Hematopoietic multipotent progenitor cell treated with erythropoietin and hydrocortisone succinate and interleukin-3 and kit ligand, for 8 days (in vitro differentiated cells): ENCODE data around the gene NCAPH2.

Experiments used
- DNase-seq: peaks from one replicate; pipeline ENCODE4 v3.0.0-alpha.2; 2015

Gene NCAPH2

DNA sequence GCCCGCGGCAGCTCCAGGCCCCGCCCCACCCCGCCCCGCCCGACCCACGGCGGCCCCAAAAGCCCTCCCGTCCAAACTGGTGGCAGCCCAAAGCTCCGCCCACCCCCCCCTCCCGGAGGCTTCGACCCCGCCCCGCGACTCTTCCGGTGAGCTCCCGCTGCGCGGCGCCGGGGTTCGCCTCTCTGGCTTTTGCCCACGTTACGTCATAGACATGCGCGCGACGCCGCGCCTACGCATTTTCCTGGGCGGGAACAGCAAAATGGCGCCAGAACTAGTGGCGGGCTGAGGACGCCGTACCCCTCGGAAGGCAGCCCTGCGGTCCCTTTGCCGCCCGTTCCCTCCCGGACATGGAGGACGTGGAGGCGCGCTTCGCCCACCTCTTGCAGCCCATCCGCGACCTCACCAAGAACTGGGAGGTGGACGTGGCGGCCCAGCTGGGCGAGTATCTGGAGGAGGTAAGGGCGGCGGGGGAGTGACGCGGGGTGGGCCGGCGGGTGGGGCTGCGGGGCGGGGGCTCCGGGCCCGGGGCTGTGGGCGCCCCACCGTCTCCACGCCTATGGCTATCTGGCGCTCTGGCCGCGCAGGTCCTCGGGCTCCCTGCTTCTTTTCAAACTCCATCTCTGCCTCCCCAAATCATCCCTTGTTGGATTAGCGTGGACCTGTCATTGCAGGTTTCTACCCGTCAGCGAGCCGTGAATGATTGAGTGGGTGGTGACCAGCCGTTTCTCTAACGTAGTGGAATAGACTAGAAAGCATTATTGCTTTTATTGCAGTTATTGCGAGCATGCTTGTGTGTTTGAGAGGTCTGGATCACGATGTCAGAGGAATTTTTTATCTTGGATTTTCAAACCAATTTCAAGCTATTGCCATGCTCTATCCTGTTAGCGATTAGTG, at the start of gene NCAPH2:
Gene NCAPH2, plus strand, starts transcription at position 234 of the 894 bp plus-strand sequence. Its CDS starts 114 bp downstream, at position 348.
- peak; percentile 95 for DNase-seq

DNA sequence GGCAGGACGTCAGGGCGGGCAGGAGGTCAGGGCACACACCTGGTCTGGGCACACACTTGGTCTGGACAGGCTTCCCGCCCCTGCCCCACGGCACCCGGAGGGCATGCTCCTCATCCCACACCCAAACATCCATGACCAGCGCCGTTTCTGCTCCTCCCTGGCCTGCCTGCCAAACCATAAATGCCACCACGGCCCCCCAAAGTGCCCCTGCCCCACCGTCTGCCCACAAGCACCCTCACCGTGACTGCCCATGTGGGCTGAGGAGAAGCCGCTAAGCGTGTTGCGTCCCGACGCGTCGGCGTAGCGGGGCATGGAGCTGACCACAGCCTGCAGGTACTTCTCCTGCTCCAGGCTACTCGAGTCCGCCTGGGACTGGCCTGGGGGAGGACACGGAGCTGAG, 49.0 kb upstream of the NCAPH2 start:
- no peak for DNase-seq

DNA sequence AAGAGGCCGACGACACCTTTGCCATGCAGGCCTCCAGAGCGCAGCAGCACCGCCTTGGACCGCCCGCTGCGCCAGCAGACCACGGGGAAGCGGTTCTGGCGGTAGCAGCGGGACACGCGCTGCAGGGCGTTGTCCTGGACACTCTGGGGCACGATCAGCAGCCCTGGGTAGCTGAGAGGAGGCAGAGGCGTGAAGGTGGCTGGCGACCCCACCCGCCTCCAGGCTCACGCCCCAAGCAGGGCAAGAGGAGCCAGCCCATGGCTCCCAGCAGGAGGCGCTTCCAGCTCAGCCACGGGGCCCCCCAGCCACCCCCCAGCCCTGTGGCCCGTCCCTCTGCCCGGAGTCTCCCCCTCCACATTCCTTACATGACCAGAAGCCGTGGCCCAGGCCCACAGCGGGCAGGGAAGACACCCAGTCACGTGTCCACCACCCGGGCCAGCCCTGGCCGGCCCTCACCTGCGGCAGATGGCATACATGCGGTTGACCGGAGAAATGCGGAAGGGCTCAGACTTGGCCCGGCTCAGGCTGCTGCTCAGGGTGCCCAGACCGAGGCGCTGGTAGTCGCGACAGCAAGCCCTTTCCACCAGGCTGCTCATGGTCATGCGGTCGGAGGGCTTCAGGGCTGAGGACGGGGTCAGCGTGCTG, 48.4 kb upstream of the NCAPH2 start:
- no peak for DNase-seq

DNA sequence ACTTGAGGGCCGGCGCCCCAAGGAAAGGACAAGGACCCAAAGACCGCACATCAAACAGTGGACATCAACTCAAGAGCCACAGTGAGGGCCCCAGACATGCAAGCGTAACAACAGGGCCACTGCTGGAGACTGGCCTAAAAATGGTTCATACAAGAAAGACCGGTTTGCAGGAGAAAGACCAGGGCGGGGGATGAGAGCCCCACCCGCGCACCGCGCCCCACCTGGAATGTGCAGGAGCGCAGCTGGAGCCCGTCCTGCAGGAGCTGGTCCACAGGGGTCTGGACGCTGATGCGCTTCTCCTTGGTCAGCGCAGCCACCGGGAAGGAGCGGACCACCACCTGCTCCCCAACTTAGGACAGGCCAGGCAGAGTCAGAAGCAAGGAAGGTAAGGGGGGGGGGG, 47.1 kb upstream of the NCAPH2 start:
- no peak for DNase-seq

DNA sequence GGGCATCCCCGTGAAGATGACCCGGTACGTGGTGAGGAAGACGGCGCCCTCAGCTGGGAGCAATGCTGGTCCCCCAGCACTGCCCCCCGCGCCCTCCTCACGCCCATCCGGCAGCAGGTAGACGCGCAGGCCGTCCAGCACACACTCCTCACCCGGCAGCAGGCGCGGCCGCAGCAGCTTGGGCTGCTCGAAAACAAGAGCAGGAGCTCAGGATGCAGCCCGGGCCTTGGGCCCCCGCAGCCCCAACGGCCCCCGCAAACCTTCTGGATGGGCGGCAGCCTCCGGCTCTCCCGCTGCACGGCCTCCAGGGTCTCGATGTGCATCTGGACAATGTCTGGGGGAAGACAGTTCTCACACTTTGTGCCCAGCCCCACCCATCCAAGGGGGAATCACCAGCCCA, 46.5 kb upstream of the NCAPH2 start:
- DNase-seq: no peak

DNA sequence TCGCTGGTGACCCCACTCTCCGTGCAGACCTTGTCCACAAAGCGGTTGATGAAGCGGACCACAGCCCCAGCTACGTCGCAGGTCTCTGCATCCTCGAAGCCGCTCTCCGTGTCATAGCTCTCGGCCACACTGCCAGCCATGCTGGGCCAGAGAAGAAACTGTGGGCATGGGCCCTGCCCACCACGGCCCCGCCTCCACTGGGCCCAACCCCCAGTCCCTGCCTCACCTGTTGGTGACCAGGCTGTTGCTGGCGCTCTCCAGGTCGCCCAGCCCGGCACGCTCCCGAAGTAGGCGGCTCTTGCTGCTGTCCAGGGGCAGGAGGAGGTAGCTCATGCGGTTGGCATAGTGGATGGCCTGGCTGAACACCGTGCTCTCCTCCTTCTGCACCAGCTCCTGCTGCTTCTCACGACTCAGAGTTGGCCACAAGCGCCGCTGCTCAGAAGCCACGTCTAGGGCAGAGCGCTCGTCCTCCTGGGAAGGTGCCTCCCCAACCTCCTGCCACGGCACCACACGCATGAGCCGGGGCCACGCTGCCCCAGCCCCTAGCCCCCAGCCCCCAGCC, 46.0 kb upstream of the NCAPH2 start:
- DNase-seq: no peak

DNA sequence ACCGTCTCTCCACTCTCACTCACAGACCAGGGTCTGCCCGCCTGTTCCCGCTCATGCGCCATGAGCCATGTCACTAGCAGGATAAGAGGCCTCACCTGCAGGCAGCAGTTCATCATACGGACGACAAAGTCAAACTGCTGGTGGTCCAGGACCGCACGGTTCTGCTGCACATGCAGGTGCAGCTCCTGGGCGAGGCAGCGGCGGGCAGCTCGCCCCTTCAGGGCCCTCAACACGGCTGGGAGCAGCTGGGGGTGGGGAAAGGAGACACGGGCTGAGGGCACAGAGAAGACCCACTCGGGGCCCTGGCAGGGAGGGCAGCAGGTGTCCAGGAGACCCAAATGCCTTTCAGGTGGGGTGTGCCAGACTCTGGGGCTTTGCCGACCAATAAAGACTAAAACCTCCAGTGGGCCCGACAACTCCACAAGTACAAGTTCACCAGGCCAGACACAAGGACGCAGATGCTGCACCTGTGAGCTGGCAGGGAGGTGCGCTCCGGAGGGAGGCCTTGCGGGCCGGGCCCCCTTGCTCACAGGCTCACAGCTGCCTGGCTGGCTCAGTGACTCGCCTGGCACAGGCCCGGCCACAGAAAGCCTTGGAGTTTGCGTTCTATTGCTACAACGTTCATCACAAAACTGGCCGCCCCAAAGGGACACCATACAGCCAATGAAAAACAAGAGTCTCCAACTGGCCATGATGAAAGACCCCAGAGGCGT, 44.7 kb upstream of the NCAPH2 start:
- no peak for DNase-seq

DNA sequence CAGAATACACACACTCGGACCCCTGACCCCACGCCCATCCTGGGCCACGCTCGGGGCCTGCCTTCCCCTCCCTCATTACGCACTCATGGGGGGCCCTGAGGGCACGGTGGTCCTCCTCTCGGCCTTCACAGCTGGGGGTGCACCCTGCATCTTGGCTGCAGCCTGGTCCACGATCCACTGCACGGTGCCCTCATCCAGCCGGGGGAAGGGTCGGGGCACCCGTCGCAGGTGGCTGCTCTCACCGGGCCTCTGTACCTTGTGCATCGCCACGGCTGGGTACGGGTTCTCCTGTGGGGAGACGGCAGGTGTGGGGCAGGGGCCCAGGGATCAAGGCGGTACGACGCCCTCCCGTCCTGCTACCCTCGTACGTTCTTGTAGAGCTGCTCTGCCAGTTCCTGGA, 43.6 kb upstream of the NCAPH2 start:
- no peak for DNase-seq

DNA sequence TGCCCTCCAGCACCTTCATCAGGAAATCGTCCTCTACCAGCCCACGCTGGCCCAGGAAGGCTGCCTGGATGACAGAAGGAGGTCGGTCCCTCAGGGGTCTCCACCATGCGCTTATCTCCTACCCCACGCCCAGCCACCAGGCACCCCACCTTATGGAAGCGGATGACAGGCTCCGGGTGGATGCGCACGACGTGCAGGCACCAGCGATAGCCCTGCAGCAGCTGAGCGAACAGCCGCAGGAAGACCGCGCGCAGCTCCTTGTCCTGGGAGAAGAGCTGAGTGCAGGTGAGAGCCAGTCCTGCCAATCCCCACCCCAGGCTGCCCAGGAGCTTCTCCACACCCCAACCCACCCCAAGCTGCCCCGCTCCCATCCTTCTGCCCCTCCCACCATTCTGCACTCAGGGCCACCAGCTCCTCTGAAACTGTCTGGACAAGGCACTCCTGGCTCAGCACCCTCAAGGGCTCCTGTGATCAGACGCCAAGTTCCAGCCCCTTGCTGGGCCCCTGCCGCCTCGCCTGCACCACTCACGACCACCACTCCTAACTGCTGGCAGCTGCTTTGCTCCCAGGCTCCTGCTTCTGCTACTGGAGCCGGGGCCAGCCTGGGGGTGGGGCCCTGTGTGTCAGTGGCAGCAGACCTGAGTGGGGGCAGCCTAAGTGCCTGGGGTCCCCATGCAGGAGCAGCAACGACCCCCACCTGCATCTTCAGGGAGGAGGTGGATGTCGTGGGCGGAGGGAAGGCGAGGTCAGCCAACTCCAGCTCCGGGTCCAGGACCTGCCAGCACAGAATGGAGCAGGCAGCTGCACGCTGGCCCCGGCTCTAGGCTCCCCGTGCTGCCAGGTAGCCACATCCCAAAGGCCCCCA, 42.7 kb upstream of the NCAPH2 start:
- DNase-seq: no peak

DNA sequence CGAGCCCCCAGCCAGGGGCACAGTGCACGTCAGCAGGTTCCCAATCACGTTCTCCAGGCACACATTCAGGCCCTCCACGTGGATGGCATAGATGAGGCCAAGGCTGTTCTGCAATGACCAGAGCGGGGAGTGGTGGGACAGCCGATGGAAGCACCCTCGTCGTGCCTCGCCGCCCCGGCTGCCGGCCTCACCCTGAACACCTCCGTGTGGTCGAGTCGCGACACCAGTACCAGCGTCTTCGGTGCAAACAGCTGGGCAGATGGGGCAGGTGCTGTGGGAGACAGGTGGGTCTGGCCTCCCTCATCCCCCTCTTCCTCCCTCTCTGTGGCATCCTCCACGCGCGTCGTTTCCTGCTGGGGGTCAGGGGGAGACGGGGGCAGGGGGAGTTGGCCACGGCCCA, 40.7 kb upstream of the NCAPH2 start:
- no peak for DNase-seq

DNA sequence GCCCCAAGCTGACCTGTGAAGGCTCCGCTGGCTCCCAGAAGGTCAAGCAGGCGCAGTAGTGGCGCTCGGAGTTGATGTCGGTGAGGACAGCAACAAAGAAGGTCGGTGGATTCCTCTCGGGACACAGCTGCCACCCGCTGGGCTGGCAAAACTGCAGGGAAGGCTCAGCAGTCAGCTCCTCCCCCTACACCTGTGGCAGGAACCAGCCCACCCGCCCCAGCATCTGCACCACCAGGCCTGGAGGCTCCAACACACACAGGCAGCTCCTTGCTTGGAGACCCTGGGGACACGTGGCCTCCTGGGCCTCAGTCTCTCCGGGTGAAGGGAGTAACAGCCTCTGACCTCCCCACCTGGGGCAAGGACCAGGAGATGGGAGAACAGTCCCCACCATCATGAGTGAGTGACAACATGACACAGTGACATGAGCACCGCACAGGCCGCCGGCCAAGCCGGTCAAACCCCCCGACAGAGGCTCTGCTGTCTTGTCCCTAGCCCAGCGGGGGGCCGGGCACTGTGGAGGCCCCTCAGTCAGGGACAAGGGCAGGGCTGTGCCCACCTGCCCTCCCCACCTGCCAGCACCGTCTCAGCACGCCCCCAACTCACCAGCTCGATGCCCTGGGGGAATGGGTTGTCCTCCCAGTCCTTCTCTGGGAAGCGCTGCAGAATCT, 40.1 kb upstream of the NCAPH2 start:
- DNase-seq: no peak

DNA sequence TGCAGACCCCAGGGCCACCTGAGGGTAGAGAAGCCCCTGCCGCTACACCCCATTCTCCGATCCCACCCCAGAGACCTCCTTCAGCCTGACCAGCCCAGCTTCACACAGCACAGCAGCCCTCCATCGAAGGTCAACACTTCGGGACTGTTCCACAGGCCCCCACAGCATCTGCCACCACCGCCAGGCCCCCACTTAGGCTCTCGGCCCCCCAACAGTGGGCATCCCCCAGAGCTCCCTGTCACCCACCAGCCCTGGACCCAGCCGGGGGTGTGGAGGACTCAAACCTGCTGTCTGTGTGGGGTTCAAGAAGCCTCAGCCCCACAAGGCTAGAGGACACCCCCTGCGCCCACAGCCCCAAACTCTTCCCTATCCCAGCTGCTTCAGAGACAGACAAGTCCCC, 39.4 kb upstream of the NCAPH2 start:
- no peak for DNase-seq

DNA sequence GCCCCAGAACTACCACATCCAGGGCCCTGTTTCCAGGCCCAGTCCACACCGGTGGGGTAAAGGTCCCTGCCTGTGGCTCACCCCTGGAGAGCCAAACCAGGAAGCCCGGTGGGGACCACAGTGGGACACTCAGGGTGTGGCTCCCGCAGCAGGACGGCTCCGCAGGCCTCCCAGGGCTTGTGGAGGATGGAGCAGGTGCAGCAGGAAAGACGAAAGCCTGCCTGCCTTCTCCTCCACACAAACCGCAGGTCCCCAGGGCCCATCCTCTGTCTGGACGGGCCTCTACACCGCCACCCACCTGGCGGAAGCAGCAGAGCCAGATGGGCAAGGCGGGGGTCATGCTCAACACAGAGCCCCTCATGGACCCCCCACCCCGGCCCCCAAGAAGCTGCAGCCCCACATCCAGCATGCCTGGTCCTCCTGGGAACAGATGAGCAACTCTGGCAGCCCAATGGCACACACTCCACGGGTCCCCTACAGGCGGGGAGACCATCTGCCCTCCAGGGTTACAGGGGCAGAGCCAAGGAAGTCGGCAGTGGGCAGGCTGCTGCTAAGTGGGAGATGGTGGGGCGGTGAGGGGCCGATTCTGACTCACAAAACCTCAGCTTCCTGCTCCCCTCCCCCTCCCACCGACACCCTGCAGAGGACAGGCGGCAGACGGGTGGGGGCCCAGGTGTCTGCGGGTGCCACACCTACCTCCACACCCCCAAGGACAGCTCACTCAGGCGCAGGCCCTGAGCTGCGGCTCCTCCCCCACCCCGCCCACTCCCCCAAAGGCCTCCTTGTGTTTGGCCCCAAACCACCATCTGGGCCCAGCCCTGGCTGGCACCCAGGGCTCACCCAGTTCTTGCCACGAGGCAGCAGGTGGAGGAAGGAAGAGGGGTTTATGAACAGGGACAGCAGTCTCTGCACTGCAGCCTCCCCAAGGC, 38.4 kb upstream of the NCAPH2 start:
- peak; percentile 83 for DNase-seq

DNA sequence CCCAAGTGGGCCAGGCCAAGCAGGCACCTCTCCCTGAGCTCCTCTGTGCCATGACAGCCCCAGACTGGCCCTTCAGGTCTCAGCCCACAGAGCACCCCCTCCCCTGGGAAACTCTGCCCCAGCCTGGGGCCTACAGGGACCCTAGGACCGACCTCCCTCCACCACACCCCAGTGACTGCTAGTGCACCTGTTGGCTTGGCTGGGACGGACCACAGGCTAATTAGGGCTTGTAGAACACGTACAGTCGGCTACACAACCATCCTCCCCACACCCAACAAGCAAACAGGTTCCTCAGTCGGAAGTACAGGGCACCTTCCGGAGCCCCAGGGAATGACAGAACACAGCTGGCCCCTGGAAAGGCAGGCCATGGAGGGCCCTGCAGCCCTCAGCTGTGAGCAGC, 37.5 kb upstream of the NCAPH2 start:
- DNase-seq: no peak

DNA sequence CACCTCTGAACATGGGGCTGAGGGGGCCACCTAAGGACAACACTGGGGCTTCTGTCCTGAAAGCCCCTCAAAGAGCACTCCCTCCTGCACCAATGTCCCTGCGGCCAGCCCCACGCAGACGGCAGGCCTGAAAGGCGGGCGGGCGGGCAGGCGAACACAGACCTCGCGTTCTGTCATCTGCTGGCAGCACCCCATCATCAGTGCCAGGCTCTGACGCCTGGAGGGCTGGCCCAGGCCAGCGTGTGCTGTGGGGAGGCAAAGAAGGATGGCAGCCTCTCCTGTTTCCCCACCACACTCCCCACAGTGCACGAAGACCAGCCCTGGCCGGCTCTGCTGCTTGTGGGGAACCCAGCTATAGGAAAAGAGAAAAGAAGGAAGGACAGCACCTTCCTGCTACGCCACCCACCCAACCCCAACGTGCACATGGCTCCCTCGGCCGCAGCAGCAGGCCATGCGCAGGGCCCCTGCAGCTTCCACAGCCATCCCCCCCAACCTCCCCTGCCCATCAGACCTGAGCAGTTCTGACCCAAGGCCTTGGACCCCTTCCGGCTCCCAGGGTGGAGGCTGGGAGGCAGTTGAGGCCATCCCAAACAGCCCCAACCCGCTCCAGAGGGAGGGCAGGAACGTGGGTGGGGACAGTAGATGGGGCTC, 36.7 kb upstream of the NCAPH2 start:
- no peak for DNase-seq

DNA sequence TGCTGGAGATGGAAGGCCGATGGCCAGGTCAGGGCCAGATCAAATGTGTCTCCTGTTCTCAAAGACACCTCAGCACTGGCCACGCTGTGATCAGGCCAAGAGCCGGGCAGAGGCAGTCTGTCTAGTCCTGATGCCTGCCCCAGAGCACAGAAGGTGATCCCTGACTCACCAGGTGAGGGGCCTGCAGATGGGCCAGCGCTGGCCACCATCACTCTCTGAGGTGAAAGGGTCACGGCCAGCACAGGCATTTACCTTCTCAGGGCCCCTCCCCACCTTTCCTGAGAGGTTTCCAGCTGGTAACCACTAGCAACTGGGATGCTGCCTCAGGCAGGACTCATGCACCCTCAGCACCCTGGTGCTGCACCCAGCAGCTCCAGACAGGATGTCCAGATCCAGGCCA, 36.1 kb upstream of the NCAPH2 start:
- DNase-seq: no peak

DNA sequence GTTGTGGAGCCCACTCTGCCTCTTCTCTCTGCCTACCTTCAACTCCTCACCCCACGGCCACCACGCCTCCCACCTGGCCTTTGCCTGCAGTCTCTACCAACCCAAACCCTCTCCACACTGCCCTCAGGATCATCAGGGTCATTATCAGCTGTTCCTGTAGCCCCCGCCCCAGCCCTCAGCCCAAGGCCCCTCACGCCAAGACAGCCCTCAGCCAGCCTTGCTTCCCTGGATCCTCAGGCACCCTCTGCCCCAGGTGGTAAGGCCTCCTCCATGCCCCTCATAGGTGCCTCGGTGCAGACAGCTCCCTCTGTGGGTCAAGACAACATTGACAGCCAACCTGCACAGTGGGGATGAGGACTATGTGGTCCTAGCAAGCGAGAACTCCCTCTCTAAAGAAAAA, 34.9 kb upstream of the NCAPH2 start:
- peak; percentile 50 for DNase-seq

DNA sequence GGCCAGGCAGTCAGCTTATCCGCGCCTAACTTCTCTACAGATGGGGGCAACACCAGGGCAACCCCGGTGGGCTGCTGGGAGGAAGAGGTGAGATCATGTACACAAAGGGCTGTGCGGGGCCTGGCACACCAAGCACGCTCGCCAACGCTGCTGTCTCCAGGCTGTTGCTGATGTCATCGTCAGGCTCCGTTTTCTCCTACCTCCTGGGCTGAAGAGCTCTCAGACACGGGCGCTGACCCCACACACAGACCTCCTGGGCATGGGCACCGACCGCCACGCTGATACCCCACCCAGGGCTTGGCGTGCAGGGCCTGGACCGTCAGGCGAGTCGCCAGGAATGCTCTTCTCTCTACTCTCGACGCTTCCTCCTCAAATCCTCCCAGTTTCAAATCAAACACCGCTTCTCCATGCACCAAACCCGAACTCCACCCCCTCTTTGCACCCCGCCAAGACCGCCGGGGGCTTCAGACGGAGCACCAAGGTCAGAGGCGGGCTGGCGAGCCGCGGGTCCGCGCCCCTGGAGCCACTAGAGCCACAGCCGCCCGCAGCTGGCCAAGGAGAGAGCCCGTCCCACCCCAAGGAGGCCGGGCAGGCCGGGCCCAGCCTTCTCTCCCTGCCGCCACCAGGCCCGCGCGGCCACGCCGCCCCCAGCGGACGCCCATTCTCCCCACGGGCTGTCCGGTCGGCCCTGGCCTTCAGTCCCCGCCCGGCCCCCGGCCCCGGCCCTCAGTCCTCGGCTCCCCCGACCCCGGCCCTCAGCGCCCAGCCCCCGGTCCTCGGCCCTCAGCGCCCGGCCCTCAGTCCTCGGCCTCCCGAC, 34.0 kb upstream of the NCAPH2 start:
- DNase-seq: no peak
